ENCODE results near the gene MEGF11. TPM values are rescaled to one million over a fixed set of nuclear protein-coding genes. Genes with fewer than 3 reads are reported as not detected.

Gene MEGF11
- polyA plus RNA-seq, 1 experiment, result 0.04 TPM

DNA sequence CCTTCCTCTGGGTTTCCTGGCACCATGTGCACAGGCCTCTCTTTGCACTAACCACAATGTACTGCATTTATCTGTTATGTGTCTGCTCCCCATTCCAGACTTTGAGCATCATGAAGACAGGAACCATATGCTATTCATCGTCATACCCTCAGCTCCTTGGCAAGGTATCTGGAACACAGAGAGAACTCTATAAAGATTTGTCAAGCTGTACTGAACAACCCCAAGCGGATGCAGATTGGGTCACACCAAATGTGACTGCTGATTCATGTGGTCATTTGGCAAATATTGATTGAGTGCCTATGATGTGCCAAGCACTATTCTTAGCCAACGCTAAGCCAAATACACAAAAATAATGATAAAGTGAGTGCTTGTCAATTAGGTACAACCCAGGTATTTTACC is 7.5 kb upstream of the MEGF11 start:
- TF ChIP-seq, protein P1, sequence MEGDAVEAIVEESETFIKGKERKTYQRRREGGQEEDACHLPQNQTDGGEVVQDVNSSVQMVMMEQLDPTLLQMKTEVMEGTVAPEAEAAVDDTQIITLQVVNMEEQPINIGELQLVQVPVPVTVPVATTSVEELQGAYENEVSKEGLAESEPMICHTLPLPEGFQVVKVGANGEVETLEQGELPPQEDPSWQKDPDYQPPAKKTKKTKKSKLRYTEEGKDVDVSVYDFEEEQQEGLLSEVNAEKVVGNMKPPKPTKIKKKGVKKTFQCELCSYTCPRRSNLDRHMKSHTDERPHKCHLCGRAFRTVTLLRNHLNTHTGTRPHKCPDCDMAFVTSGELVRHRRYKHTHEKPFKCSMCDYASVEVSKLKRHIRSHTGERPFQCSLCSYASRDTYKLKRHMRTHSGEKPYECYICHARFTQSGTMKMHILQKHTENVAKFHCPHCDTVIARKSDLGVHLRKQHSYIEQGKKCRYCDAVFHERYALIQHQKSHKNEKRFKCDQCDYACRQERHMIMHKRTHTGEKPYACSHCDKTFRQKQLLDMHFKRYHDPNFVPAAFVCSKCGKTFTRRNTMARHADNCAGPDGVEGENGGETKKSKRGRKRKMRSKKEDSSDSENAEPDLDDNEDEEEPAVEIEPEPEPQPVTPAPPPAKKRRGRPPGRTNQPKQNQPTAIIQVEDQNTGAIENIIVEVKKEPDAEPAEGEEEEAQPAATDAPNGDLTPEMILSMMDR (IDR thresholded peaks at IDR 0.05; ENCODE audit: insufficient read depth, low read depth, low read length), result no peak
- DNase-seq (ENCODE audit: low read depth), result no peak
- Histone ChIP-seq H3K27me3 (ENCODE audit: control insufficient read depth, insufficient read depth, low read length) (peaks cover 13% of the 10 kb centered on the region), H3K36me3 (ENCODE audit: control insufficient read depth, insufficient read depth, low read length) (no peaks in the 10 kb centered on the region), H3K4me3 (ENCODE audit: low read depth, low read length) (no peak overlapping the region)
- POLR2A ChIA-PET, result no interaction called here
- CTCF ChIA-PET, result interaction anchor here (0.6 to 1.4 kb wide), 3 partner anchors 16 to 28 kb away, joined by 3 to 4 read pairs (median 4); no protein-coding TSS in a partner anchor

DNA sequence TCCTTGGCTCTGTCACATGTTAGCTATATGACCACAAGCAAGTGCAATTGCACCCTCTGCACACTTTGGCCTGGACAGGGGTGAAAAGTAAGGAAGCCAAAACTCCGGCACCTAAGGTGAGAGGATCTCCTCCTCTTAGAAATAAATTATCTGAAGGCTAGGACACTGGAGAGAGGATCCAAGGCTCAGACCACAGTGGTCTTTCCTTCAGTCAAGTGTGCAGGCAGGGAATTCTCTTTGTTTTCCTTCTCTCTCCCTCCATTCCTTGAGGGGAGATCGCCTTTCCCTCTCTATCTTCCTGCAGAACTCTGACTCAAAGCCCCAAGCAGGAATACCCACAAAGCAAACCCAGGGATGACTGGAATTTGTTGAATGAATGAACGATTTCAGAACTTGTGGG is 3.1 kb upstream of the MEGF11 start:
- POLR2A ChIA-PET, result no interaction called here
- DNase-seq (ENCODE audit: low read depth), result no peak
- CTCF ChIA-PET, result interaction anchor here (0.6 kb wide), 1 partner anchor 23 kb away, joined by 4 read pairs; no protein-coding TSS in a partner anchor
- Histone ChIP-seq H3K4me3 (ENCODE audit: low read depth, low read length) (no peak overlapping the region), H3K27me3 (ENCODE audit: control insufficient read depth, insufficient read depth, low read length) (peaks cover 41% of the 10 kb centered on the region), H3K36me3 (ENCODE audit: control insufficient read depth, insufficient read depth, low read length) (no peaks in the 10 kb centered on the region)
- TF ChIP-seq, protein P1 (IDR thresholded peaks at IDR 0.05; ENCODE audit: insufficient read depth, low read depth, low read length), result no peak

DNA sequence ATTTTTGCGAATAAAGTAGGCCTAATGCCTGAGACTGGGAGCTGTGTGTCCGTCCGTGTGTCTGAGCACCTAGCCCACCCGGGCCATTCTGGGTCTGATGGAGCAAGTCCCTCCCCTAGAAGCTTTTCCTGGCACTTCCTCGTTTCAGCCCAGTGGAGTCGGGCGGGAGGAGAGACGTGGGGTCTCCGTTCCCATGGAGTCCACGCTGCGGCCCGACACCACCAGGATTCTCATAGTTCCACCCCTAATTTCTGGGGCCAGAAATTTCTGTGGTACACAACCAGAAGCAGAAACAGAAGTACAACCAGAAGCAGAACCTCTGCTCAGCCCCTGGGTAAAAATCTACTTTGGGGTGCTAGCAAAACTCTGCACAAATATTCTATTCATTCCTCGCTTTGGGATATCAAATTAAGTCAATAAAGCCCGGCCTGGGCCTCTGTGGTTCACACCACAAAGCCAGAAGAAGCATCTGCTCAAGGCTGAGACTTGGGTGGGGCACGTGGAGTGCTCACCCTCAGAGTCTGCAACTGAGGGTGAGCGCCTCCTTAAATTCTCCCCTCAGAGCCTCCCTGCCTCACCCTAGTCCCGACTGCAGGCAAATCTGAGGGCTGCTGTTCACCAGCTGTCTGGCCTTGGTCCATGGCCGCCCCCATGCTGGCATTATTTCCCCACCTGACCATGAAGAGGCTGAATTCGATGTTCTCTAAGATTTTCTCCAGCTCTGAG is 1.6 kb upstream of the MEGF11 start:
- DNase-seq (ENCODE audit: low read depth), result no peak

DNA sequence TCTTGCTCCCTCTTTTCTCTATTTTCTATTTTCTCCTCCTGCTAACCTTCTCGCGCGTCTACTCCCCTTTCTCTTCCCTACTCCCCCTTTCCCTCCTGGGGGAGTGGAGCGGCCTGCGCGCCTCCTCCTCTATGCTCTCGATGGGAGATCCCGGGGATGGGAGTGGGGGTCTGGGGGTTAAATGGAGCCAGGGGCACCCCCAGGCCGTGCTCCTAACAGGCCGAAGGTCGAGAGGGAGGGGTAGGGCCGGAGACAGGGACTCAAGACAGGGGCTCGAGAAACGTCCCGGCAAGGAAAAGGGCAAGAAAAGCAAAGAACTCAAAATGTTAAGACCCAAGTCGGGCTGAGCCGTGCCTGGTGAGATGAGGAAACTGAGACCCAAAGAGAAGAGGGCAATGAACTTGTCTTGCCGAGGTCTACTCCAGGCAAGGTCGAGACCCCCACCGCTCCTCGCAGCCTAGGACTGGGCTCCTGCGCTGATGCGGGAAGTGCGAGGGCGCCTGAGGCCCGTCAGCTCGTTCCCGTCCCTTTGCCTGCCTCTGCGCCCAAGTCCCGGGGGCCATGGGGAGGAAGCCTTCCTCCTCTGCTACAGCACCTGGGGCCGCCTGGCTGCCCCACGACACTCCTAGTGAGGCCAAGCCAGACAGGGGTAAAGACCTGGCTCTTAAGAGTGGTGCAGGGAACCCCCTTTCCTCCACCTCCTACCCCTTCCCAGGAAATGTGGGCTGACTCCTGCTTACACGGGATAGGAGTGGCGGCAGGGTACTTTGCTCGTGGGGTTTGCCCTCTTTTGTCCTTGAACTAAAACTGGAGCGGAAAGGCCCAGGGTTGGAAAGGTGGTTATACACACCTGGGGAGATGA is 770 bp upstream of the MEGF11 start:
- Histone ChIP-seq H3K36me3 (ENCODE audit: control insufficient read depth, insufficient read depth, low read length) (no peaks in the 10 kb centered on the region), H3K4me3 (ENCODE audit: low read depth, low read length) (peak overlapping the region; percentile 36; the same call in 1 of the 2 replicates), H3K27me3 (ENCODE audit: control insufficient read depth, insufficient read depth, low read length) (peaks cover 60% of the 10 kb centered on the region)
- ChIA-PET POLR2A (no interaction called here), CTCF (interaction anchor here (0.9 to 1.0 kb wide), 2 partner anchors 21 to 33 kb away, joined by 3 read pairs; no protein-coding TSS in a partner anchor)
- TF ChIP-seq, protein P1 (IDR thresholded peaks at IDR 0.05; ENCODE audit: insufficient read depth, low read depth, low read length), result no peak
- DNase-seq (ENCODE audit: low read depth), result no peak

More for the DNA sequence above, 1.6 kb upstream of the MEGF11 start:
- ChIA-PET POLR2A (no interaction called here), CTCF (interaction anchor here (0.9 kb wide), 1 partner anchor 33 kb away, joined by 3 read pairs; no protein-coding TSS in a partner anchor)
- TF ChIP-seq, protein P1 (IDR thresholded peaks at IDR 0.05; ENCODE audit: insufficient read depth, low read depth, low read length), result no peak
- Histone ChIP-seq H3K36me3 (ENCODE audit: control insufficient read depth, insufficient read depth, low read length) (no peaks in the 10 kb centered on the region), H3K27me3 (ENCODE audit: control insufficient read depth, insufficient read depth, low read length) (peaks cover 55% of the 10 kb centered on the region), H3K4me3 (ENCODE audit: low read depth, low read length) (no peak overlapping the region)
